Measurements from ENCODE around the gene LIMS2. TPM values are rescaled to one million over a fixed set of nuclear protein-coding genes. Genes with fewer than 3 reads are reported as not detected.

Gene LIMS2
- polyA plus RNA-seq, 1 donor = 25.0 TPM

DNA sequence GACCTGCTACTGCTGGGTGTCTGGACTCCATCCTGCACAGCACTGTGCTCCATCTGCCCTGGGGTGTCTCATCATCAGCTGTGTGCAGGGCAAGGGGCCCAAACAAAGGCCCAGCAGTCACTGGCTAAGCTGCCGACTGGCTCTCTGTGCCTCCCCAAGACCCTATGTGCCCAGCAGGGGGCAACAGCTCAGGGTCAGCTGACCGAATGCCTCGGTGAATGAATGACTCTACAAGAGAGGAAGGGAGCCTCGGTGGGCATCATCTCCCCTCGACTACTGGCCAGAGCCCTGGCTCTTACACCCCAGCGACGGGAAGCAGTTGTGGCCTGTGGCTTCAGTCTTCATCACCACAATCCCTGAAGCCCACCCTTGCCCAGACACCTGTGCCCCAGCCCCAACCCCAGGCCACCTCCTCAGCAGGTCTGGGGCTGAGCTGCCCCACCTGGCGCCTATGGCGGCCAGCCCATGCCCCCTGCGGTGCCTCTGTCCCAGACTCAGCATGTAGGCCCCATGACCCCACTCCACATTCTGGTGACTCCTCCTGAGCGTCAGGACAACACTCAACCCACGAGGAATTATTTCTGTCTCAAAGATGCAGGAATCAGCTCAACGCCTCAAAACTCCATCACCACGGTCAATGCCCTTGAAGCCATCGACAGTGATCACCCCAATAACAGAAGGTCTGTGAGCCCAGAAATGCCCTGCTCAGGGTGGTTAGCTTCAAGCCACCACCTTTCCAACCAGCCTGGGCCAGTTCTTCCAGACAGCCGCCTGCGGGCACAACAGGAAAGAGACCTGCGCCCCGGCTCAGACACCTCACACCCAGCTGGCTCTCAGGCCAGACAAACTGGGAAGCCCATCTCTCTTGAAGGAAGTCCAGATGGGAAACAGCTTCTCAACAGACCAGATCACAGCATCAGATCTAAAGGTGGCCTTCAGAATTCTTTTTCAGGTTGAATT lies 31.0 kb downstream of the LIMS2 start:
- Histone ChIP-seq H3K4me3 (ENCODE audit: low read length) (no peak overlapping the region), H3K27ac (ENCODE audit: low read length) (no peak overlapping the region), H3K36me3 (ENCODE audit: control insufficient read depth, insufficient read depth, low read length) (no peaks in the 10 kb centered on the region), H3K9me3 (ENCODE audit: control insufficient read depth, low read depth, low read length) (no peaks in the 10 kb centered on the region), H3K27me3 (ENCODE audit: control insufficient read depth, insufficient read depth, low read length) (no peaks in the 10 kb centered on the region), H3K4me1 (ENCODE audit: control insufficient read depth, insufficient read depth, low read length) (peaks cover 15% of the 10 kb centered on the region)
- no peak for DNase-seq
- WGBS (ENCODE audit: insufficient coverage, low lambda C conversion rate) = no CpG with 5 or more reads among the region's 19 CpGs

DNA sequence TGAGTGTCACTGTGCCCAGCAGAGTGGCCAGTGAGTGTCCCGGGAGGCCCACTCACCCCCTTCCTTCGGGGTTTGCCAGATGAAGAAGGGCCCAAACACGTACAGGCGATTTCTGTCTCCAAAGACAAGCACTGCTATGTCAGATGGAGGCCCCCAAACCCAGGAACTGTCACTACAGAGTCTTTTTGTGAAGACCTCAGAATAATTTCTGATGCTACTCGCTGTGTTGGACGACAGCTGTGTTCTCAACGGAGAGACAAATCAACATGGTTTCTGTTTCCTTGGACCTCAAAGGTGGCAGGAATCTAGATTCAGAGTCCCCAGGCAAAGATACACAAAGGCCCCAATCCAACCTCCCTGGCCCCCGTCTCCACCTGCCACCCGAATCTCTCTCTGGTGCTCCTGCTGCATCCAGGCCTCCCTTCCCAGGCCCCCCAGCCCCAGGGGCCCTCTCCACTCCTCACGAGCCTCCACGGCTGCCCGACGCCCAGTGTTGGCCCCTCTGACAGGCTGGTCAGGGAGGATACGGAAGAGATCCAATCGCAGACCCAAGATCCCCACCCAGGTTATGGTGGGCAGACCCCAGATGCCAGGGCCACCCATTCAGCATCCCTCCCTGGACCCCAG lies 31.8 kb downstream of the LIMS2 start:
- Histone ChIP-seq H3K27ac (ENCODE audit: low read length) (no peak overlapping the region), H3K36me3 (ENCODE audit: control insufficient read depth, insufficient read depth, low read length) (peaks cover 8% of the 10 kb centered on the region), H3K27me3 (ENCODE audit: control insufficient read depth, insufficient read depth, low read length) (no peaks in the 10 kb centered on the region), H3K4me1 (ENCODE audit: control insufficient read depth, insufficient read depth, low read length) (peaks cover 15% of the 10 kb centered on the region), H3K4me3 (ENCODE audit: low read length) (no peak overlapping the region), H3K9me3 (ENCODE audit: control insufficient read depth, low read depth, low read length) (no peaks in the 10 kb centered on the region)
- no CpG with 5 or more reads among the region's 15 CpGs for WGBS (ENCODE audit: insufficient coverage, low lambda C conversion rate)
- DNase-seq = no peak

DNA sequence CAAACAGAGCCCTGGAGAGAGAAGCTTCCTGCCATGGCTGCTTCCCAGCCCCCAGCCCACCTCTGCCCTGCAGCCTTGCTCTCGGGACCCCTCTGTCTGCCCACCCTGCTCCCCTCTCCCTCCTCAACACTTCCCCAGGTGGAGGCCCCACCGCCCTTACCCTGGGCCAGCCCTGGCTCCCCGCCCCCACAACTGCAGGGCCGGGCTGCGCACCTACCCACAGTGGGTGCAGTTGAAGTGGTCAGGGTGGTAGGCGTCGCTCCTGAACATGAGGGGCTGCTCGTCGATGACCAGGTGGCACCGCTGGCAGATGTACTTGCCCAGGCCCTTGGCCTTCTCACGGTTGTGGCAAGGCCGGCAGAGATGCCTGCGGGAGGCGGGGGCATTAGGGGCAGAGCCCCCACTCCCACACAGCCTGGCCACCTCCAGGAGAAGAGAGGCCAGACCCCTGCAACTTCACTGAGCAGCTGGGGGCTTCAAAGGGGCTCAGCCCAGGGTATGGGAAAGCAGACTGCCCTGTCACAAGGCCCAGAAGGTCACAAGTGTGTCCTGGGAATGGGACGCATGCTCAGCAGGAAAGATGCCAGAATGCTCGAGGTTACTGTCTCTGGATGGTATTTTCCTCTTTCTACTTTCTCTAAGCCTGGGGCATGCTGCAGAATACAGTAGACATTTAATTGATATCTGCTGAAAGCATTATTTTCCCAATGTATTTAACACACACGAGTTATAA lies 32.5 kb downstream of the LIMS2 start:
- Histone ChIP-seq H3K4me3 (ENCODE audit: low read length) (no peak overlapping the region), H3K27ac (ENCODE audit: low read length) (no peak overlapping the region), H3K4me1 (ENCODE audit: control insufficient read depth, insufficient read depth, low read length) (peaks cover 17% of the 10 kb centered on the region), H3K9me3 (ENCODE audit: control insufficient read depth, low read depth, low read length) (no peaks in the 10 kb centered on the region), H3K36me3 (ENCODE audit: control insufficient read depth, insufficient read depth, low read length) (peaks cover 12% of the 10 kb centered on the region), H3K27me3 (ENCODE audit: control insufficient read depth, insufficient read depth, low read length) (no peaks in the 10 kb centered on the region)
- WGBS (ENCODE audit: insufficient coverage, low lambda C conversion rate) = no CpG with 5 or more reads among the region's 17 CpGs
- no peak for DNase-seq

DNA sequence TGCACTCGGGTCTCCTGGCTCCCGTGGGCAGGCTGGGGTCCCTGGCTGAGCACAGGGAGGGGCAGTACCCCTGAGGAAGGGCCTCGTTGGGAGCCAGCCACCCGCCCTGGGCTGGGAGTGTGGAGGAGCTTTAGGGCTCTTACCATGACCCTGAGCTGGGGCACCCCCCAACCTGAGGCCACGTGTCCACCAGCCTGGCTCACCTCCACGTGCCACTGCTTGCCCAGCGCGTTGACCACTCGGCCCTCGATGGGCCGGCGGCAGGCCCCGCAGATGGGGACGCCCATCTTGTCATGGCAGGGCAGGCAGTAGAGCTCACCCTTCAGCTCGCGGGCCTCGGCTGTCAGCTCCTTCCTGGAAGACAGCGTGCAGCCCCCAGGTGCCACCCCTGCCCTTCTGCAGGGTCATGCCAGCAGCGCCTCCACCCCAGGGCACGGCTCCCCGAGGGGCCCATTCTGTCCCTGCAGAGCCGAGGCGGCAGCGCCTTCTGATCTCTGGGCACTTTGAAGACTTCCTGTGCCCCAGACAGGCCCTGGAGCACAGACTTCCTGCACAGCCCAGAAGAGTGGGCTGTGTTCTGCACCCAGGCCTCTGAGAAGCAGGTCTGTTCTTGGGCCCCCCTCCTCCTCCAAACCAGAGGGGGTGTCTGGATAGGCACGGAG lies 33.4 kb downstream of the LIMS2 start:
- Histone ChIP-seq H3K4me1 (ENCODE audit: control insufficient read depth, insufficient read depth, low read length) (peaks cover 25% of the 10 kb centered on the region), H3K9me3 (ENCODE audit: control insufficient read depth, low read depth, low read length) (peaks cover 3% of the 10 kb centered on the region), H3K36me3 (ENCODE audit: control insufficient read depth, insufficient read depth, low read length) (peaks cover 21% of the 10 kb centered on the region), H3K27me3 (ENCODE audit: control insufficient read depth, insufficient read depth, low read length) (no peaks in the 10 kb centered on the region), H3K27ac (ENCODE audit: low read length) (no peak overlapping the region), H3K4me3 (ENCODE audit: low read length) (no peak overlapping the region)
- WGBS (ENCODE audit: insufficient coverage, low lambda C conversion rate) = no CpG with 5 or more reads among the region's 25 CpGs
- DNase-seq = no peak

DNA sequence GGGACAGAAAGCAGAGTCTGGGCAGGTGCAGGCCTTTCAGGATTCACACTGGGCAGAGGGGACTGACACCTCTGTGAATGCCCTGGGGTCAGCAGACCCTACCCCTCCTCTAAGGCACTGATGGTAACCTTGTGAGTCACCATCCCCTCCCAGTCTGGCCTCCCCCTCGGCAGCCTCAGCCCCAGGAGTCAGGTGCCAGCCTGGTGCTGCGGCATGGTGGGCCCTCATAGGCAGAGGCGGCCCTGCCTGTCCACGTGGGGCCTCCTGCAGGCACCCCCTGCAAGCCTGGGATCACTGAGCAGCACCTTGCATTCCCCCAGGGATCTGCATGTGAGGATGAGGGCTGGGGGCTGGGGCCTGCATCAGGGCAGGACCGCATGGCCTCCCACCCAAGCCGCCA lies 34.2 kb downstream of the LIMS2 start:
- no peak for DNase-seq
- peaks cover 33% of the 10 kb centered on the region for H3K4me1 ChIP-seq (ENCODE audit: control insufficient read depth, insufficient read depth, low read length)
- no peaks in the 10 kb centered on the region for H3K27me3 ChIP-seq (ENCODE audit: control insufficient read depth, insufficient read depth, low read length)
- whole genome bisulfite sequencing (ENCODE audit: insufficient coverage, low lambda C conversion rate) = no CpG with 5 or more reads among the region's 6 CpGs
- no peak overlapping the region for H3K27ac ChIP-seq (ENCODE audit: low read length)
- peaks cover 29% of the 10 kb centered on the region for H3K36me3 ChIP-seq (ENCODE audit: control insufficient read depth, insufficient read depth, low read length)
- H3K4me3 ChIP-seq (ENCODE audit: low read length) = no peak overlapping the region
- H3K9me3 ChIP-seq (ENCODE audit: control insufficient read depth, low read depth, low read length) = peaks cover 3% of the 10 kb centered on the region

DNA sequence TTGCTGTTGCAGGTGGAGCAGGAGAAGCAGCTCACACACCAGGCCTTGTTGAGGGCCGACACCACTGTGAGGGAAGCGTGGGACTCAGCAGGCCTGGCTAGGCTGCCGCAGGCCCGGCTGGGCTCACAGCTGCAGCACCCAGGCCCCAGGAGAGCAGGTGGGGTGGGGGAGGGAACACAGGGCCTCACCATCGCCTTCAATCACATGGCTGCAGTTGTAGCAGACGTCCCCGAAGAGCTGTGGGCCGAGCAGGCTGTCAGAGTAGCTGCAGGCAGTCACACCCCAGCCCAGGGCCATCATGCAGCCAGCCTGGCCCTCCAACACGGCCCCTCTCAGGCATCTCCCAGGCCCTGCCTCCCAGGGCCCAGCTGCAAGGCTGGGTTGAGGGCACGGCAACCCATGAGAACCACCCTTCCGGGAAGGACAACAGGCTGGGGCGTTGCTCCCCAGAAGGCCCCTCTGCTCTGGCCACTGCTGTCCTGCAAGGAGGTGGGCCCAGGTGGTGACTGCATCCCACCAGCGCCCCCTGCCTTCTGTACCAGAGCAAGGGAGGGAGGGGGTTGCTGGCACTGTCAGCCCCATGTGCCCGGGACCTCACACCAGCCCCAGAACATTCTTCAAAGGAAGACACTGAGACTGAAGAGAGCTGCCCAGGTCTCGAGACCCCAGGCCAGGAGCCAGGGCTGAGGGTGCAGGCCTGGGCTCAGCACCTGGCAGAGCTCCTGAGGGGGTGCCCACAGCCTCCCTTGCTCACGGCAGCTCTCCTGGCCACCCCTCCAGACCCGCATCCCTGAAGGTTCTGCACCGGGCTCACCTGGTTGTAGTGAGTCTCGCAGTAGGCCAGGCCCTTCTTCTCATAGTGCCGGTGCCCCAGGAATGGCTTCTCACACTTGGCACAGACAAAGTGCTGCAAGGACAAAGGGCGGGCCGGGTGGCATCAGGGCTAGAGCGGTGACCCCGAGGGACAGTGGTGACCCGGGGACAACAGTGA lies 35.0 kb downstream of the LIMS2 start:
- peaks cover 38% of the 10 kb centered on the region for H3K4me1 ChIP-seq (ENCODE audit: control insufficient read depth, insufficient read depth, low read length)
- peak overlapping the region; percentile 36 for H3K27ac ChIP-seq (ENCODE audit: low read length)
- peak; percentile 43 to 56 for DNase-seq
- no peak overlapping the region for H3K4me3 ChIP-seq (ENCODE audit: low read length)
- peaks cover 3% of the 10 kb centered on the region for H3K9me3 ChIP-seq (ENCODE audit: control insufficient read depth, low read depth, low read length)
- no CpG with 5 or more reads among the region's 25 CpGs for WGBS (ENCODE audit: insufficient coverage, low lambda C conversion rate)
- peaks cover 37% of the 10 kb centered on the region for H3K36me3 ChIP-seq (ENCODE audit: control insufficient read depth, insufficient read depth, low read length)
- no peaks in the 10 kb centered on the region for H3K27me3 ChIP-seq (ENCODE audit: control insufficient read depth, insufficient read depth, low read length)

DNA sequence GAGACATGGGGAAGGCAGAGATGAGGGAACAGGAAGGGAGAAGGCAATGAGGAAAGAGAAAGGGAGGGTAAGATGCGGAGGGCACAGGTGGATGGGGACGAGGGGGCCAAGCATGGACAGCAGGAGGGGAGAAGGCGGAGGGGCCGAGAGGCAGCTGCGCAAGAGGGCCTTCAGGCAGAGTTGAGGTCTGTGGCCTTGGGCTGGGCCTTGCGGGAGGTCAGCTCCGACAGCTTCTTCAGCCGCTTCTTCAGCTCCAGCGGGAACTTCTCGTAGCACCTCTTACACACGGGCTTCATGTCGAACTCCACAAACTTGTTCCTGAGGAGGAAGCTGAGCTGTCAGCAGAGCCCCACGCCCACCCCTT lies 36.2 kb downstream of the LIMS2 start:
- Histone ChIP-seq H3K9me3 (ENCODE audit: control insufficient read depth, low read depth, low read length) (peaks cover 5% of the 10 kb centered on the region), H3K4me1 (ENCODE audit: control insufficient read depth, insufficient read depth, low read length) (peaks cover 42% of the 10 kb centered on the region), H3K27ac (ENCODE audit: low read length) (no peak overlapping the region), H3K4me3 (ENCODE audit: low read length) (no peak overlapping the region), H3K36me3 (ENCODE audit: control insufficient read depth, insufficient read depth, low read length) (peaks cover 49% of the 10 kb centered on the region), H3K27me3 (ENCODE audit: control insufficient read depth, insufficient read depth, low read length) (no peaks in the 10 kb centered on the region)
- no peak for DNase-seq
- WGBS (ENCODE audit: insufficient coverage, low lambda C conversion rate) = no CpG with 5 or more reads among the region's 13 CpGs

DNA sequence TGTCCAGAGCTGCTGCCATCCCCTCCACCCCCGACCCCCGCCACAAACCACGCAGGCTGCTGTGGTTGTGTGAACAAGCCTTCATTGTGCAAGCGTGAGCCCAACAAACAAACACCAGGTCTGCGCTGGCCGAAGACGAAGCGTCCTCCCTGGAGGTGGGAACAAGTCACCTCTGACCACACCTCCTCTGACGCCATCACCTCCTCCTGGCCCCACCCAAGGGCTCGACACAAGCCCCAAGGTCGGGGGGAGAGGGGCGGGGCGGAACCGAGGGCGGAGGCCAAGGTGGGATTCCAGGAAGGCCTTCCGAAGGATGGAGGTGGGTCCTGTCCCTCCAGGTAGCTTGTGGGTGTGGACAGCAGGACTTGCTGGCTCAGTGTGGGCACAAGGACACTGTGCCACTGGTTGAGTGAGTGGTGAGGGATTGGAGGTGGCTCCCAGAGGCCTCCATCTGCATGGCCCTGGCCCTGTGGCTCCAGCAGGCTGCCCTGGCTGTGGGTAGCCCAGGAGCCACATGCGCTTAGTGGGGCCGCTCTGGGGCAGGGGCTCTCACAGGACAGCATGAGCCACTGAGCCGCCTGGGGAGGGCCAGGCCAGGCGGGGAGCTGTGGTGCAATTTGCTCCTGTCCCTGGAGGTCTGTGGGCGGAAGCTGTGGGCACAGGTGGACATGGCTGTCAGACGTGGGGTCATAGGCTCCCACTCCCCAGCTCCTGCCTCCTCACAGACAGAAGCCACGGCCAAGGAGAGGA lies 36.8 kb downstream of the LIMS2 start:
- peak; percentile 36 to 43 for DNase-seq
- H3K4me1 ChIP-seq (ENCODE audit: control insufficient read depth, insufficient read depth, low read length) = peaks cover 42% of the 10 kb centered on the region
- H3K4me3 ChIP-seq (ENCODE audit: low read length) = no peak overlapping the region

DNA sequence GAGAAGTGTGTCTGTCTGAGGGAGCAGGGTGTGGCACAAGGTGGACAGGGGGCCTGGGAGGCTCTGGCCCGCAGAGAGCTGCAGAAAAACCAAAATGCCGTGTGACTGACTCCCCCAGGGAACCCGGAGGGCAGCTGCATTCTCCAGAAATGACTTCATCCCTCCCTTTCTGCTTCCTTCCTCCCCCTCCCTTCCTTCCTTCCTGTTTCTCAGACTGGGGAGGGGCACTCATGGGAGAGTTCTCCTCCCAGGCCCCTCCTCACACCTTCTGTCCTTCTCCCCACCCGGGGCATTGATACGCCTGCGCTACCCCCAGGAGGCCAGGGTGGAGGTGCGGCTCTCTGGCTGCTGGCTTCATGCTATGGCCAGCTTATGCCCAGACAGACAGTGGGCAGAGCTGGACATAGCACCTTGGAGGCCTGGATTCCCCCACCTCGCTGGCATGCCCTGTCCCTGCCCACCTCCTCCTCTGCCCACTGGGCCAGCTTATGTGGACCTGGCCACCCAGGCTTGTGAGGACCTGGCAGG lies 37.5 kb downstream of the LIMS2 start:
- no CpG with 5 or more reads among the region's 8 CpGs for WGBS (ENCODE audit: insufficient coverage, low lambda C conversion rate)
- Histone ChIP-seq H3K4me1 (ENCODE audit: control insufficient read depth, insufficient read depth, low read length) (peaks cover 42% of the 10 kb centered on the region), H3K36me3 (ENCODE audit: control insufficient read depth, insufficient read depth, low read length) (peaks cover 61% of the 10 kb centered on the region), H3K27ac (ENCODE audit: low read length) (peak overlapping the region; percentile 76), H3K27me3 (ENCODE audit: control insufficient read depth, insufficient read depth, low read length) (no peaks in the 10 kb centered on the region), H3K9me3 (ENCODE audit: control insufficient read depth, low read depth, low read length) (peaks cover 5% of the 10 kb centered on the region), H3K4me3 (ENCODE audit: low read length) (no peak overlapping the region)
- DNase-seq = peak; percentile 26 to 48

More for the DNA sequence above, 36.8 kb downstream of the LIMS2 start:
- Histone ChIP-seq H3K9me3 (ENCODE audit: control insufficient read depth, low read depth, low read length) (peaks cover 5% of the 10 kb centered on the region), H3K27ac (ENCODE audit: low read length) (peak overlapping the region; percentile 76), H3K36me3 (ENCODE audit: control insufficient read depth, insufficient read depth, low read length) (peaks cover 54% of the 10 kb centered on the region), H3K27me3 (ENCODE audit: control insufficient read depth, insufficient read depth, low read length) (no peaks in the 10 kb centered on the region)
- no CpG with 5 or more reads among the region's 23 CpGs for WGBS (ENCODE audit: insufficient coverage, low lambda C conversion rate)
